ENCODE measurements around the gene SRPK2.

DNA sequence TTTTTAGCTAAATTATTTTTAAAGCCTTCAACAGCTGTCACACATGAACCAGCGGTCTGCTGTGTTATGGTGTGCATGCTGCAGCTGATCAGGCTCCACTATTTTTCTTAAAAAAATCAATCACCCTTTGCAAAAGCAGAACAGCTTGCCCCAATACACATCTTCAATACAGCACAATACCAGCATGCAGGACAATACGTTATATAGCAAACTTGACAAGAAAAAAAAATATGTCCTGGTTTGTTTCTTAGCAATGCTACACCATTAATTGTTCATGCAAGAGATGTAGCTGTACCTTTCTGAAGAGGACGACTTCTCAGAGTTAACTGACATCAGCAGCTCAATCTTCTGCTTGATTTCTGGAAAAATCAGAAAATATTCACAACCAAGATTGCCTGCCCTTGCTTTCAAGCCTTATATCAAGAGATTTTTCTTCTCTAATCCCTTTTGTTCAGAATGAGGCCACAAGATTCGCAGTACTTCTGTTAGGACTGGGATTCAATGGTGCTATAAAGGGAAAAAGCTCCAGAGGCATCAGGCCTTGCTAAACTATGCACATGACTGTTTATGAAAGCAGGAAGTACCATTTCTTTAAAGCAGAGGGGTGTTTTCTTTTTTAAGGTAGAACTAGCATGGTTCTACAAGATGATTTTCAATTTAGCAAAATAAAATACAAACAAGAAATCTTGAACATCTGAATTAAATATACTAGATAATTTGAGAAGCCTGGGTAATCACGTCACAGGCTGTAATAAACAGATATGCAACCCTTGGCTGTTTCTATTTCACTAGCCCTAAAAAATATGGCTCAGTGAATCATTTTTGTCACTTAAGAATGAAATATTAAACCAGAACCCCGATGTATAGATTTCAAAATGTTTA is 120.0 kb downstream of the SRPK2 start:
- TF ChIP-seq POLR2A (IDR thresholded peaks at IDR 0.05): peak in 1 of 4 donors; percentile 39
- TF ChIP-seq, protein P1, sequence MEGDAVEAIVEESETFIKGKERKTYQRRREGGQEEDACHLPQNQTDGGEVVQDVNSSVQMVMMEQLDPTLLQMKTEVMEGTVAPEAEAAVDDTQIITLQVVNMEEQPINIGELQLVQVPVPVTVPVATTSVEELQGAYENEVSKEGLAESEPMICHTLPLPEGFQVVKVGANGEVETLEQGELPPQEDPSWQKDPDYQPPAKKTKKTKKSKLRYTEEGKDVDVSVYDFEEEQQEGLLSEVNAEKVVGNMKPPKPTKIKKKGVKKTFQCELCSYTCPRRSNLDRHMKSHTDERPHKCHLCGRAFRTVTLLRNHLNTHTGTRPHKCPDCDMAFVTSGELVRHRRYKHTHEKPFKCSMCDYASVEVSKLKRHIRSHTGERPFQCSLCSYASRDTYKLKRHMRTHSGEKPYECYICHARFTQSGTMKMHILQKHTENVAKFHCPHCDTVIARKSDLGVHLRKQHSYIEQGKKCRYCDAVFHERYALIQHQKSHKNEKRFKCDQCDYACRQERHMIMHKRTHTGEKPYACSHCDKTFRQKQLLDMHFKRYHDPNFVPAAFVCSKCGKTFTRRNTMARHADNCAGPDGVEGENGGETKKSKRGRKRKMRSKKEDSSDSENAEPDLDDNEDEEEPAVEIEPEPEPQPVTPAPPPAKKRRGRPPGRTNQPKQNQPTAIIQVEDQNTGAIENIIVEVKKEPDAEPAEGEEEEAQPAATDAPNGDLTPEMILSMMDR (IDR thresholded peaks at IDR 0.05): no peak
